Karpas-422 (cell line): ENCODE results near the gene EPB41L2. TPM values are rescaled to one million over a fixed set of nuclear protein-coding genes. Genes with fewer than 3 reads are reported as not detected.
"Not testable (repeated sequence)": the region's sequence is repeated elsewhere in the genome, so short reads cannot be mapped to it uniquely, and the experiment has no call there.

Source experiments
- DNase-seq: peaks from one replicate; pipeline ENCODE4 v3.0.0-alpha.2; 2015
- H2AFZ ChIP-seq: fragments of 200-600 bp; sonication (generic); 2 replicates; pipeline ENCODE4 v1.6.1; 2014; ENCODE audit warnings: antibody characterized with exemption, low read length, mixed read lengths
- H3K27ac ChIP-seq: fragments of 200-600 bp; sonication (generic); 2 replicates; pipeline ENCODE4 v1.5.1; 2014; ENCODE audit warnings: mild to moderate bottlenecking, low read length, moderate library complexity
- H3K27me3 ChIP-seq: fragments of 200-600 bp; sonication (generic); 2 replicates; pipeline ENCODE4 v1.6.1; 2014; ENCODE audit warnings: low read length, mixed read lengths
- H3K36me3 ChIP-seq: fragments of 200-600 bp; sonication (generic); 2 replicates; pipeline ENCODE4 v1.6.1; 2014; ENCODE audit warnings: low read length, mixed read lengths; ENCODE audit not compliant: insufficient read depth
- H3K4me1 ChIP-seq: fragments of 200-600 bp; sonication (generic); 2 replicates; pipeline ENCODE4 v1.6.1; 2014; ENCODE audit warnings: mild to moderate bottlenecking, low read length, mixed read lengths
- H3K4me2 ChIP-seq: fragments of 200-600 bp; sonication (generic); 2 replicates; pipeline ENCODE4 v1.6.1; 2014; ENCODE audit warnings: low read length, low read depth, mild to moderate bottlenecking; ENCODE audit not compliant: poor library complexity, severe bottlenecking
- H3K4me3 ChIP-seq: fragments of 200-600 bp; sonication (generic); 2 replicates; pipeline ENCODE4 v1.5.1; 2014; ENCODE audit warnings: mild to moderate bottlenecking, antibody characterized with exemption, low read length, mixed read lengths
- H3K79me2 ChIP-seq: fragments of 200-600 bp; sonication (generic); 2 replicates; pipeline ENCODE4 v1.6.1; 2014; ENCODE audit warnings: mild to moderate bottlenecking, low read length, mixed read lengths
- H3K9ac ChIP-seq: fragments of 200-600 bp; sonication (generic); 2 replicates; pipeline ENCODE4 v1.6.0; 2014; ENCODE audit warnings: low read length
- H3K9me2 ChIP-seq: fragments of 200-600 bp; sonication (generic), shearing (Covaris generic); replicated peaks from 2 replicates; pipeline ENCODE4 v1.6.0; 2014; ENCODE audit warnings: mild to moderate bottlenecking, low read length, moderate library complexity; ENCODE audit not compliant: insufficient read depth
- H3K9me3 ChIP-seq: fragments of 300-700, 200-600 bp; sonication (generic); 2 replicates; pipeline ENCODE4 v1.6.1; 2014; ENCODE audit warnings: low read length, mixed read lengths
- H4K20me1 ChIP-seq: fragments of 200-600 bp; sonication (generic); 2 replicates; pipeline ENCODE4 v1.6.1; 2014; ENCODE audit warnings: mild to moderate bottlenecking, antibody characterized with exemption, low read length, low read depth; ENCODE audit not compliant: insufficient read depth
- total RNA-seq: library from RNA; depleted of rRNA; stranded (reverse); fragments of >200 nt; shearing (Covaris generic); gene quantifications from 2 replicates; pipeline ENCODE4 v1.2.3, GENCODE V29; 2014; ENCODE audit warnings: low replicate concordance

Gene EPB41L2
- total RNA-seq, 1 experiment from 2014 or later = 1.7 TPM

GRCh38 chr6:130922922-130923321 lies 140.1 kb downstream of the EPB41L2 start:
- no peaks in the 10 kb centered on the region for H3K4me1 ChIP-seq
- no peaks in the 10 kb centered on the region for H3K79me2 ChIP-seq
- H2AFZ ChIP-seq = no peak overlapping the region
- H3K9ac ChIP-seq = no peak overlapping the region
- H3K27me3 ChIP-seq = no peaks in the 10 kb centered on the region
- DNase-seq = no peak
- no peak overlapping the region for H3K4me2 ChIP-seq
- no peaks in the 10 kb centered on the region for H3K36me3 ChIP-seq
- H3K4me3 ChIP-seq = no peak overlapping the region
- H3K9me2 ChIP-seq = no peaks in the 10 kb centered on the region; the same call in 1 of the 2 replicates
- H3K9me3 ChIP-seq = no peaks in the 10 kb centered on the region
- no peaks in the 10 kb centered on the region for H4K20me1 ChIP-seq
- H3K27ac ChIP-seq = no peak overlapping the region

DNA sequence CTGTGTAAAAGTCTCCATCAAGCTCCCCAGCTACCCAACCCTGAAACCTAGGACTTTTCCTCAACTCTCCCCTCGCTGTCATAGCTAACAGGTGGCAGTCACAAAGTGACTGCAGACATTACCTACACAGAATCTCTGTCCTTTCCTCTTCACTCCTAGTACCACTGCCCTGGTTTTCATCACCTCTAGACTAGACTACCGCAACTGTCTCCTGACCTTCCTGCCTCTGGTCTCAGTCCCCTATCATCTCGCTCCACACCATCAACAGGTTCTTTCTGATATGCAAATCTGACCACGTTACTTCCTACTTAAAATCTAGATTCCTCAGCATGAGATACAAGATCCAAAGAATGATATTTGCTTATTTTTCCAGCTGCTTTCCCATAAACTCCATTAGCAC lies 142.1 kb downstream of the EPB41L2 start:
- H3K9me2 ChIP-seq = no peaks in the 10 kb centered on the region; the same call in 1 of the 2 replicates
- H3K36me3 ChIP-seq = no peaks in the 10 kb centered on the region
- H3K4me1 ChIP-seq = no peaks in the 10 kb centered on the region
- no peak overlapping the region for H2AFZ ChIP-seq
- H3K27me3 ChIP-seq = no peaks in the 10 kb centered on the region
- H3K4me3 ChIP-seq = no peak overlapping the region
- H3K79me2 ChIP-seq = no peaks in the 10 kb centered on the region
- no peak overlapping the region for H3K27ac ChIP-seq
- H3K9me3 ChIP-seq = no peaks in the 10 kb centered on the region
- no peaks in the 10 kb centered on the region for H4K20me1 ChIP-seq
- H3K4me2 ChIP-seq = no peak overlapping the region
- DNase-seq = no peak
- no peak overlapping the region for H3K9ac ChIP-seq

DNA sequence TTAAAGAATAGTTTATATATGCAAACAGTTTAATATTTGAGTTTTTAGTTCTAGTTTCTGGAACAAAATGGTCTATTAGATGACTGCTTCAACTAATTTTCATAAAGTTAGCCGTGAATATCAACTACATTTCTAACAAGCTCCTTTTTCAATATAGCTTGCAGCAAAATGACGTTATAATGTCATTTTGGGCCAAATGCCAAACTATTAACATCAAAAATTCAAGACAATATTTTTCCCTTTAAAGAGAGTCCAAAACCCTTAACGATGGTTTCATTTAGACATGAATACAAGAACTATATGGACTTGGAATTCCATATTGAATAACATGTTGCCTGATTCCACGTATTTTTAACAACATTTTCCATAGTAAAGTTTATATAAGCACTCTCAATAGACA lies 144.9 kb downstream of the EPB41L2 start:
- H3K4me2 ChIP-seq = no peak overlapping the region
- no peaks in the 10 kb centered on the region for H3K36me3 ChIP-seq
- no peak overlapping the region for H3K27ac ChIP-seq
- no peak overlapping the region for H3K9ac ChIP-seq
- no peaks in the 10 kb centered on the region for H3K27me3 ChIP-seq
- H3K4me1 ChIP-seq = no peaks in the 10 kb centered on the region
- H3K4me3 ChIP-seq = no peak overlapping the region
- H3K79me2 ChIP-seq = no peaks in the 10 kb centered on the region
- H3K9me2 ChIP-seq = no peaks in the 10 kb centered on the region; the same call in 1 of the 2 replicates
- no peaks in the 10 kb centered on the region for H3K9me3 ChIP-seq
- no peak overlapping the region for H2AFZ ChIP-seq
- DNase-seq = no peak
- no peaks in the 10 kb centered on the region for H4K20me1 ChIP-seq

- H3K4me3 ChIP-seq, H3K36me3 ChIP-seq, H2AFZ ChIP-seq, H3K4me2 ChIP-seq, H3K9ac ChIP-seq, H3K27ac ChIP-seq, H3K27me3 ChIP-seq, H3K79me2 ChIP-seq, DNase-seq, H3K9me2 ChIP-seq, H4K20me1 ChIP-seq, H3K4me1 ChIP-seq, H3K9me3 ChIP-seq: not testable (repeated sequence)
Observed at GRCh38 chr6:130915606-130916005, 147.4 kb downstream of the EPB41L2 start.

- Histone ChIP-seq H4K20me1 (no peaks in the 10 kb centered on the region), H2AFZ (no peak overlapping the region), H3K4me1 (no peaks in the 10 kb centered on the region), H3K4me2 (no peak overlapping the region), H3K27me3 (no peaks in the 10 kb centered on the region), H3K79me2 (no peaks in the 10 kb centered on the region), H3K36me3 (no peaks in the 10 kb centered on the region), H3K4me3 (no peak overlapping the region), H3K9me3 (no peaks in the 10 kb centered on the region), H3K9ac (no peak overlapping the region), H3K27ac (no peak overlapping the region), H3K9me2 (no peaks in the 10 kb centered on the region)
- DNase-seq = no peak
Observed at GRCh38 chr6:130913120-130913519, 149.9 kb downstream of the EPB41L2 start.

GRCh38 chr6:130912434-130912833 lies 150.6 kb downstream of the EPB41L2 start:
- DNase-seq = no peak
- Histone ChIP-seq H2AFZ (no peak overlapping the region), H3K4me1 (no peaks in the 10 kb centered on the region), H3K9me3 (no peaks in the 10 kb centered on the region), H3K4me3 (no peak overlapping the region), H3K9me2 (no peaks in the 10 kb centered on the region), H3K4me2 (no peak overlapping the region), H3K27me3 (no peaks in the 10 kb centered on the region), H3K36me3 (no peaks in the 10 kb centered on the region), H3K79me2 (no peaks in the 10 kb centered on the region), H3K27ac (no peak overlapping the region), H4K20me1 (no peaks in the 10 kb centered on the region), H3K9ac (no peak overlapping the region)

DNA sequence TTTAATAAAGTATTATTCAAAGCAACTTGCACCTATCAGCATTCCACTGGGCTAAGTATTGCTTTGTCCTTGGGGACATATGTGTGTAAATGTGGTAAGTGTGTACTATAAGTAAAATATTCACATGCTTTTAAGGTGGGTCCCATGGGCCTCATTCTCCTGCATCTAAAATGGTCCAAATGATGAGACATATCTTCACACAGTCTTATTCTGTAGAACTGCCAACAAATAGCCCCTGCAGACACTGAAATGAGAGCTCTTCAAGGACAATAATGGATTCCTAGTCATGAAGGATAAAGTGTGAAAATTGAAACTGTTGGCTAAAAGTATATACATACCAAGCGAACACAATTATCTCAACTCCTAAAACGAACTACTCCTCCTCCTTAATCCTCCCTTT lies 154.1 kb downstream of the EPB41L2 start:
- Histone ChIP-seq H3K36me3 (no peaks in the 10 kb centered on the region), H3K9me2 (no peaks in the 10 kb centered on the region), H3K79me2 (no peaks in the 10 kb centered on the region), H4K20me1 (no peaks in the 10 kb centered on the region), H3K4me3 (no peak overlapping the region), H3K27ac (no peak overlapping the region), H3K27me3 (no peaks in the 10 kb centered on the region), H2AFZ (no peak overlapping the region), H3K9me3 (no peaks in the 10 kb centered on the region), H3K9ac (no peak overlapping the region), H3K4me1 (no peaks in the 10 kb centered on the region), H3K4me2 (no peak overlapping the region)
- DNase-seq = no peak

DNA sequence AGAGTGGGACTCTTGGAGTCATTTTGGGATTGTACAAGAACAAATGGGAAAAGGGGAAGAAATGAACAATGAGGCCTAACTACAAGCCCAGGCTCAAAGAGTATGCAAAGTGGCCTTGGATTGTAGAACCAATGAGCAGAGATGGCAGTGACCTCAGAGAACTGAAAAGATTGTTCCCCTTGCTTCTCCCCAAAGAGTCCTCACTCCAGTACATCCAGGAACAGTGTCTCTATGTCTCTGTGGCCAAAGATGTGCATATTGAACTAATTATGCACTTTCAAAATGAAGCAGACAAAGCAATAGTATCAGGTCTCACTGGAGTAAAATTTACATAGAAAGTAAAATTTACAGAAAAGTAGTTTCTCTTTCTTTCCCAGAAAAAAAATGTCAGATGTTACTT lies 154.9 kb downstream of the EPB41L2 start:
- no peaks in the 10 kb centered on the region for H4K20me1 ChIP-seq
- no peak overlapping the region for H3K4me3 ChIP-seq
- H3K36me3 ChIP-seq = no peaks in the 10 kb centered on the region
- H3K4me1 ChIP-seq = no peaks in the 10 kb centered on the region
- H3K9me3 ChIP-seq = no peaks in the 10 kb centered on the region
- H3K27ac ChIP-seq = no peak overlapping the region
- no peaks in the 10 kb centered on the region for H3K79me2 ChIP-seq
- no peaks in the 10 kb centered on the region for H3K9me2 ChIP-seq
- H3K4me2 ChIP-seq = no peak overlapping the region
- DNase-seq = no peak
- H3K9ac ChIP-seq = no peak overlapping the region
- H2AFZ ChIP-seq = no peak overlapping the region
- no peaks in the 10 kb centered on the region for H3K27me3 ChIP-seq

- H4K20me1 ChIP-seq = no peaks in the 10 kb centered on the region
- H3K4me2 ChIP-seq = no peak overlapping the region
- H3K9me3 ChIP-seq = no peaks in the 10 kb centered on the region
- H2AFZ ChIP-seq = no peak overlapping the region
- no peaks in the 10 kb centered on the region for H3K36me3 ChIP-seq
- no peaks in the 10 kb centered on the region for H3K9me2 ChIP-seq
- no peak overlapping the region for H3K27ac ChIP-seq
- no peaks in the 10 kb centered on the region for H3K27me3 ChIP-seq
- H3K79me2 ChIP-seq = no peaks in the 10 kb centered on the region
- DNase-seq = no peak
- no peak overlapping the region for H3K4me3 ChIP-seq
- H3K4me1 ChIP-seq = no peaks in the 10 kb centered on the region
- H3K9ac ChIP-seq = no peak overlapping the region
Observed at GRCh38 chr6:130907687-130908086, 155.4 kb downstream of the EPB41L2 start.
